Osteoblast (primary cell): Measurements from ENCODE around the gene ZNF804B. TPM values are rescaled to one million over a fixed set of nuclear protein-coding genes. Genes with fewer than 3 reads are reported as not detected.

Source experiments
- DNase-seq: peaks from one replicate; pipeline ENCODE4 v3.0.0; 2011; ENCODE audit warnings: low spot score, mixed read lengths; ENCODE audit not compliant: insufficient read length; ENCODE audit errors: missing footprints
- H2AFZ ChIP-seq: 2 replicates; pipeline ENCODE4 v1.6.0; 2011; ENCODE audit warnings: mild to moderate bottlenecking, low read length
- H3K27ac ChIP-seq: 2 replicates; pipeline ENCODE4 v1.5.1; 2011; ENCODE audit warnings: mild to moderate bottlenecking, low read depth, low read length, moderate library complexity
- H3K27me3 ChIP-seq: 2 replicates; pipeline ENCODE4 v1.6.0; 2012; ENCODE audit warnings: mild to moderate bottlenecking, control low read depth, inconsistent platforms, low read length, moderate library complexity; ENCODE audit not compliant: insufficient read depth
- H3K36me3 ChIP-seq: 2 replicates; pipeline ENCODE4 v1.5.1; 2011; ENCODE audit warnings: mild to moderate bottlenecking, low read length, control low read depth, moderate library complexity; ENCODE audit not compliant: insufficient read depth
- H3K4me1 ChIP-seq: 2 replicates; pipeline ENCODE4 v1.5.1; 2011; ENCODE audit warnings: mild to moderate bottlenecking, low read length, control low read depth, moderate library complexity; ENCODE audit not compliant: insufficient read depth
- H3K4me2 ChIP-seq: 2 replicates; pipeline ENCODE4 v1.6.0; 2011; ENCODE audit warnings: mild to moderate bottlenecking, low read length; ENCODE audit not compliant: insufficient read depth
- H3K4me3 ChIP-seq: fragments of 200-600 bp; sonication (generic); 3 replicates; pipeline ENCODE4 v1.5.1; 2012; ENCODE audit warnings: mild to moderate bottlenecking, low read length, inconsistent platforms; ENCODE audit not compliant: insufficient read depth
- H3K79me2 ChIP-seq: 2 replicates; pipeline ENCODE4 v1.6.0; 2012; ENCODE audit warnings: mild to moderate bottlenecking, low read length, control low read depth, inconsistent platforms; ENCODE audit not compliant: insufficient read depth
- H3K9me3 ChIP-seq: 2 replicates; pipeline ENCODE4 v1.5.1; 2011; ENCODE audit warnings: low read depth, low read length, control low read depth
- H4K20me1 ChIP-seq: 2 replicates; pipeline ENCODE4 v1.6.0; 2012; ENCODE audit warnings: mild to moderate bottlenecking, low read length, control low read depth; ENCODE audit not compliant: insufficient read depth
- CTCF ChIP-seq: IDR thresholded peaks from 2 replicates; pipeline ENCODE4 v1.5.1; 2011; ENCODE audit warnings: mild to moderate bottlenecking, low read depth, low read length, moderate library complexity; ENCODE audit errors: extremely low read depth
- total RNA-seq: library from RNA; depleted of rRNA; stranded (reverse); fragments of >200 nt; gene quantifications from 2 replicates; pipeline ENCODE4 v1.2.3, GENCODE V29; 2012

The ZNF804B gene
- total RNA-seq, 1 donor, result not detected

GRCh38 chr7:89085580-89085979 lies 326.1 kb downstream of the ZNF804B start:
- Histone ChIP-seq H3K27me3 (no peaks in the 10 kb centered on the region), H3K4me3 (no peak overlapping the region), H3K4me2 (no peak overlapping the region), H3K27ac (no peak overlapping the region), H3K79me2 (no peaks in the 10 kb centered on the region), H3K9me3 (peaks cover 3% of the 10 kb centered on the region), H2AFZ (no peak overlapping the region), H3K36me3 (no peaks in the 10 kb centered on the region), H4K20me1 (no peaks in the 10 kb centered on the region), H3K4me1 (no peaks in the 10 kb centered on the region)
- TF ChIP-seq CTCF, result no peak
- no peak for DNase-seq

- Histone ChIP-seq H3K27me3 (no peaks in the 10 kb centered on the region), H3K36me3 (no peaks in the 10 kb centered on the region), H2AFZ (no peak overlapping the region), H3K4me1 (no peaks in the 10 kb centered on the region), H3K4me3 (no peak overlapping the region), H3K4me2 (no peak overlapping the region), H3K79me2 (no peaks in the 10 kb centered on the region), H3K9me3 (peaks cover 3% of the 10 kb centered on the region), H3K27ac (no peak overlapping the region), H4K20me1 (no peaks in the 10 kb centered on the region)
- no peak for TF ChIP-seq CTCF
- no peak for DNase-seq
Measured at GRCh38 chr7:89091550-89091949, 332.1 kb downstream of the ZNF804B start.

- no peak overlapping the region for H2AFZ ChIP-seq
- H3K4me1 ChIP-seq, result no peaks in the 10 kb centered on the region
- no peaks in the 10 kb centered on the region for H3K9me3 ChIP-seq
- H3K36me3 ChIP-seq, result no peaks in the 10 kb centered on the region
- no peak for DNase-seq
- no peaks in the 10 kb centered on the region for H4K20me1 ChIP-seq
- H3K79me2 ChIP-seq, result no peaks in the 10 kb centered on the region
- no peak overlapping the region for H3K4me2 ChIP-seq
- no peak overlapping the region for H3K27ac ChIP-seq
- no peaks in the 10 kb centered on the region for H3K27me3 ChIP-seq
- TF ChIP-seq CTCF, result no peak
- no peak overlapping the region for H3K4me3 ChIP-seq
Measured at GRCh38 chr7:89094269-89094668, 334.8 kb downstream of the ZNF804B start.

- H4K20me1 ChIP-seq, result no peaks in the 10 kb centered on the region
- no peak overlapping the region for H3K4me2 ChIP-seq
- H2AFZ ChIP-seq, result no peak overlapping the region
- no peaks in the 10 kb centered on the region for H3K27me3 ChIP-seq
- H3K36me3 ChIP-seq, result no peaks in the 10 kb centered on the region
- no peaks in the 10 kb centered on the region for H3K4me1 ChIP-seq
- H3K4me3 ChIP-seq, result no peak overlapping the region
- H3K27ac ChIP-seq, result no peak overlapping the region
- H3K79me2 ChIP-seq, result no peaks in the 10 kb centered on the region
- H3K9me3 ChIP-seq, result peaks cover 2% of the 10 kb centered on the region
- no peak for TF ChIP-seq CTCF
- DNase-seq, result no peak
Measured at GRCh38 chr7:89103564-89103963, 344.1 kb downstream of the ZNF804B start.
